Loucy (cell line): ENCODE data around the gene GFRA1.

Source experiments
- H2AFZ ChIP-seq: fragments of 200-600 bp; sonication (generic); 2 replicates; pipeline ENCODE4 v1.6.0; 2016; ENCODE audit warnings: antibody characterized with exemption, mild to moderate bottlenecking, low read length, moderate library complexity
- H3F3A ChIP-seq: fragments of 200-600 bp; 2 replicates; pipeline ENCODE4 v1.6.0; 2016; ENCODE audit warnings: antibody characterized with exemption, low read depth, mild to moderate bottlenecking
- H3K27me3 ChIP-seq: fragments of 200-600 bp; sonication (generic); 2 replicates; pipeline ENCODE4 v1.6.1; 2014; ENCODE audit warnings: low read length, mild to moderate bottlenecking; ENCODE audit not compliant: insufficient read depth, poor library complexity, severe bottlenecking
- H3K36me3 ChIP-seq: fragments of 200-600 bp; sonication (generic); 2 replicates; pipeline ENCODE4 v1.6.1; 2016; ENCODE audit warnings: low read length; ENCODE audit not compliant: insufficient read depth
- H3K4me1 ChIP-seq: fragments of 200-600 bp; sonication (generic); 2 replicates; pipeline ENCODE4 v1.5.1; 2014; ENCODE audit warnings: low read length, mild to moderate bottlenecking; ENCODE audit not compliant: insufficient read depth, poor library complexity, severe bottlenecking
- H3K4me2 ChIP-seq: fragments of 200-600 bp; sonication (generic); 2 replicates; pipeline ENCODE4 v1.6.0; 2014; ENCODE audit warnings: antibody characterized with exemption, low read length, low read depth, mild to moderate bottlenecking; ENCODE audit not compliant: poor library complexity, severe bottlenecking
- H3K4me3 ChIP-seq: fragments of 200-600 bp; sonication (generic); 2 replicates; pipeline ENCODE4 v1.5.1; 2014; ENCODE audit warnings: low read length, mild to moderate bottlenecking, mixed read lengths; ENCODE audit not compliant: poor library complexity, severe bottlenecking
- H3K79me2 ChIP-seq: fragments of 200-600 bp; sonication (generic); 2 replicates; pipeline ENCODE4 v1.6.1; 2014; ENCODE audit warnings: low read length; ENCODE audit not compliant: insufficient read depth
- H3K9ac ChIP-seq: fragments of 200-600 bp; sonication (generic); 2 replicates; pipeline ENCODE4 v1.6.0; 2014; ENCODE audit warnings: mild to moderate bottlenecking, low read depth, low read length, moderate library complexity; ENCODE audit not compliant: poor library complexity, severe bottlenecking
- H3K9me2 ChIP-seq: fragments of 200-600 bp; sonication (generic); replicated peaks from 2 replicates; pipeline ENCODE4 v1.6.1; 2016; ENCODE audit warnings: low read depth, low read length, mixed read lengths
- H3K9me3 ChIP-seq: fragments of 200-600 bp; sonication (generic); 2 replicates; pipeline ENCODE4 v1.6.1; 2014; ENCODE audit warnings: mild to moderate bottlenecking, antibody characterized with exemption, low read length, low read depth; ENCODE audit not compliant: insufficient read depth
- H4K20me1 ChIP-seq: fragments of 200-600 bp; sonication (generic); 2 replicates; pipeline ENCODE4 v1.6.0; 2014; ENCODE audit warnings: antibody characterized with exemption, low read length, mild to moderate bottlenecking; ENCODE audit not compliant: insufficient read depth, poor library complexity, severe bottlenecking
- EZH2phosphoT487 ChIP-seq: fragments of 200-600 bp; IDR thresholded peaks from 2 replicates; pipeline ENCODE4 v1.6.1; 2018; ENCODE audit warnings: antibody characterized with exemption, mild to moderate bottlenecking, moderate library complexity, borderline replicate concordance
- TF ChIP-seq, protein P1 (sequence below): fragments of 200-600 bp; sonication (generic); conservative IDR thresholded peaks from 2 replicates; pipeline ENCODE4 v1.5.1; 2014; ENCODE audit warnings: mild to moderate bottlenecking, antibody characterized with exemption, low read length

Gene GFRA1

DNA sequence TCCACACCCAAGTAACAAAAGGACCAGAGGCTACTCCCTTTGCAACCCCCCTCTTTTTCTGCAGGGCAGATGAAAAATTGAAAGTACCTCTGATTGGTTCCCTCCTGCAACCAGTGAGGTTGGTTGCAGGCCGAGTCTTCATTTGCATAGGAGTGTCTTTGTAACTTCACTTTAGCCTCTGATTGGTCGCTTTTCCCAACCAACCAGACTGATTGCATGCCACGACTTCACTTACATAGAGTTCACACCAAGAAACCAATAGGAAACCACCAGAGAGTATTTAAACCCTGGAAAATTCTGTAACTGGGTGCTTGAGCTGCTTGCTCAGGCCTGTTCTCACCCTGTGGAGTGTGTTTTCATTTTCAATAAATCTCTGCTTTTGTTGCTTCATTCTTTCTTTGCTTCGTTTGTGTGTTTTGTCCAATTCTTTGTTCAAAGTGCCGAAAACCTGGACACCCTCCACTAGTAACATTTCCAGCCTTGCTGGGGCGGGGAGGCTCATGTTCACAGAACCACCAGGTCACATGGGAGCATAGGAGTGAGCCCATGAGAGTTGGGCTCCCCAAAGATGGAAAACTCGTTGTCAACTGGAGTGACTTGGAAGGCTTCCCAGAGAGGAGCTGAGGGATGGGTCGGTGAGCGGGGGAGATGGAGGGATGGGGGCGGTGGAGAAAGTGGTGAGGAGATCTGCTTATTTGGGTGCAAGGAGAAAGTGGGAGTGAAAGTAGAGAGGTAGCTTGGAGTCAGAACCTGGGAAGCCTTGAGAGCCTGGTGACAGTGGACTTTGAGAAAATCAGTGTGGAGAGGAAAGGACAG lies 223.6 kb downstream of the GFRA1 start:
- Histone ChIP-seq H3K27me3 (no peaks in the 10 kb centered on the region), H3K4me3 (no peak overlapping the region), H4K20me1 (no peaks in the 10 kb centered on the region), H3K4me1 (peaks cover 35% of the 10 kb centered on the region), H3K9me2 (no peaks in the 10 kb centered on the region), H2AFZ (no peak overlapping the region), H3K79me2 (no peaks in the 10 kb centered on the region), H3K9ac (no peak overlapping the region), H3F3A (peaks cover 6% of the 10 kb centered on the region; the same call in 1 of the 2 replicates), H3K4me2 (no peak overlapping the region), H3K9me3 (no peaks in the 10 kb centered on the region), H3K36me3 (no peaks in the 10 kb centered on the region)
- TF ChIP-seq, protein P1, sequence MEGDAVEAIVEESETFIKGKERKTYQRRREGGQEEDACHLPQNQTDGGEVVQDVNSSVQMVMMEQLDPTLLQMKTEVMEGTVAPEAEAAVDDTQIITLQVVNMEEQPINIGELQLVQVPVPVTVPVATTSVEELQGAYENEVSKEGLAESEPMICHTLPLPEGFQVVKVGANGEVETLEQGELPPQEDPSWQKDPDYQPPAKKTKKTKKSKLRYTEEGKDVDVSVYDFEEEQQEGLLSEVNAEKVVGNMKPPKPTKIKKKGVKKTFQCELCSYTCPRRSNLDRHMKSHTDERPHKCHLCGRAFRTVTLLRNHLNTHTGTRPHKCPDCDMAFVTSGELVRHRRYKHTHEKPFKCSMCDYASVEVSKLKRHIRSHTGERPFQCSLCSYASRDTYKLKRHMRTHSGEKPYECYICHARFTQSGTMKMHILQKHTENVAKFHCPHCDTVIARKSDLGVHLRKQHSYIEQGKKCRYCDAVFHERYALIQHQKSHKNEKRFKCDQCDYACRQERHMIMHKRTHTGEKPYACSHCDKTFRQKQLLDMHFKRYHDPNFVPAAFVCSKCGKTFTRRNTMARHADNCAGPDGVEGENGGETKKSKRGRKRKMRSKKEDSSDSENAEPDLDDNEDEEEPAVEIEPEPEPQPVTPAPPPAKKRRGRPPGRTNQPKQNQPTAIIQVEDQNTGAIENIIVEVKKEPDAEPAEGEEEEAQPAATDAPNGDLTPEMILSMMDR, result no peak
- no peak for TF ChIP-seq EZH2phosphoT487

DNA sequence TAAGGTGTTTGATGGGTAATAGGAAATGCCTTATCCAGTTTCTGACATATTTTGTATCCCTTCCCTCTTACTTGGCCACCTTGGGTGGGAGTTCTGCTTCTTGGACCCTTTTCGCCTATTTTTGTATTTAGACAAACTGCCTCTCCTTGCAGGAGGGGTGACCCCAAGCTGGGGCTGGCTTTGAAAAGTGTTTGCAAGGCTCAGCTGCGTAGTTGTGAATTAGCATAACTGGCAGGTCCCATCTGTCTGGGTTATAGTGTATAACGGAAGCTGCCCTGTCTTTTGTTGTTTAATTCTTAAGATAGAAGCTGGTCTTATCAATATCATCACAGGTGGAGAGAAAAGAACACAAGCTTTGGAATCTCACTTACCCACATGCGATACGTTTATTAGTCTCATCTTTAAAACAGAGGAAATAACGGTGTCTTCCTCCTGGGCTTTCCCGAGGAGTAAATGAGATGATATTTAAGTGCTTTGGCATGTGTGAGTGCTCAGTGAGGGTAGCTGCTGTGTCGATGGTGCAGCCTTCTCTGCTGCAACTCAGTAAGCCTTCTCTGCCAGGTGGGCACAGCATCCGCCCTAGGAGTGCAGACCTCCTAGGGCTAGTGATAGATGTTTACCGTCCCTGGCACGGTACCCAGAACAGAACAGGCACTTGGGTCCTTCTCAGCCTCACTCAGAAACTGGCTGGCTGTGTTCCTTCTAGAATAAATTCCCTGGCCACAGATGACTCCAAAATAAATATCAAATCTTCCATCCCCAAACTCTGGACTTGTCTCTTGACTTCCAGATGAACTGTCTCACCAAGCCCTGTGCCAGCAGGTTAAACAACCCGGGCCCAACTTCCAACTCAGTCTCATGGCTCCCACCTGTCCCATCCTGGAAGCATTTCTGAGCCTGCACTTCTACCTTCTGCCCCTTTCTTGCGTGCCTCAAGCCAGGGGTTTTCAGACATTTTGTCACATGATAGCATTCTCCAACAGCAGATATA lies 227.3 kb downstream of the GFRA1 start:
- TF ChIP-seq, protein P1, result no peak
- no peak for TF ChIP-seq EZH2phosphoT487
- H2AFZ ChIP-seq, result no peak overlapping the region
- H3K4me3 ChIP-seq, result no peak overlapping the region
- peaks cover 26% of the 10 kb centered on the region for H3K4me1 ChIP-seq
- H3K36me3 ChIP-seq, result no peaks in the 10 kb centered on the region
- H3F3A ChIP-seq, result no peaks in the 10 kb centered on the region
- H3K9ac ChIP-seq, result no peak overlapping the region
- H3K79me2 ChIP-seq, result no peaks in the 10 kb centered on the region
- H3K9me2 ChIP-seq, result no peaks in the 10 kb centered on the region
- H3K4me2 ChIP-seq, result no peak overlapping the region
- H3K27me3 ChIP-seq, result no peaks in the 10 kb centered on the region
- no peaks in the 10 kb centered on the region for H4K20me1 ChIP-seq
- no peaks in the 10 kb centered on the region for H3K9me3 ChIP-seq

DNA sequence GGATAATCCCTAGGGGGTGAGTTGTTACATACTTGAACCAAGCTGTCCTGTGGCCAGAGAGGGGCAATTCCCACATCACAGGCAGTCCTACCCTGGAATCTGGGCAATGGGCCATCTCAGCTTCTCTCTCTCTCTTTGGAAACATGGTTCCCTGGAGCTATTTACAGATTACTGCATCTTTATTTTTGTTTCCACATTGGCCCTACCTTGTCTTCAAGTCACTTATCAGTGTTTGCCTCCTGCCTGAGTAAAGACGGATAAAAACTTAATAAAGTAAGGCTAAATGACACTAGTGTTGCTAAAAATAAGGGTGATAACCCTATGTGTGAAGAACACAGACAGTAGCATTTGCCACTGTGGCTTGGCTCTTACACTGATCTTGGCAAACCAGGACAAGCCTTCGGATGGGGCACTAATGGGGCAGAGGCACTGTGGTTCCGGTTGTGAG lies 228.2 kb downstream of the GFRA1 start:
- Histone ChIP-seq H4K20me1 (no peaks in the 10 kb centered on the region), H2AFZ (peak overlapping the region; percentile 9; the same call in 1 of the 2 replicates), H3K4me1 (peaks cover 24% of the 10 kb centered on the region), H3K4me2 (no peak overlapping the region), H3K4me3 (no peak overlapping the region), H3K79me2 (no peaks in the 10 kb centered on the region), H3K9me2 (no peaks in the 10 kb centered on the region), H3K9ac (no peak overlapping the region), H3F3A (no peaks in the 10 kb centered on the region), H3K36me3 (no peaks in the 10 kb centered on the region), H3K9me3 (no peaks in the 10 kb centered on the region), H3K27me3 (no peaks in the 10 kb centered on the region)
- TF ChIP-seq EZH2phosphoT487, result no peak
- TF ChIP-seq, protein P1, result no peak
